GM18498 (cell line): ENCODE results near the gene PLCG2.
"Not testable (repeated sequence)": the region's sequence is repeated elsewhere in the genome, so short reads cannot be mapped to it uniquely, and the experiment has no call there.

ENCODE experiments used
- ATAC-seq: cut with Tn5 transposase; IDR thresholded peaks from one replicate; pipeline ENCODE4 v1.9.1; 2021; ENCODE audit warnings: mild to moderate bottlenecking, moderate library complexity; ENCODE audit not compliant: unreplicated experiment

Gene PLCG2

GRCh38 chr16:81778861-81779535, at the start of gene PLCG2:
TSS of gene PLCG2 (plus strand) at chr16:81779291. CDS start at chr16:81785990, 6,699 bp downstream.
- ATAC-seq: peak; percentile 91

DNA sequence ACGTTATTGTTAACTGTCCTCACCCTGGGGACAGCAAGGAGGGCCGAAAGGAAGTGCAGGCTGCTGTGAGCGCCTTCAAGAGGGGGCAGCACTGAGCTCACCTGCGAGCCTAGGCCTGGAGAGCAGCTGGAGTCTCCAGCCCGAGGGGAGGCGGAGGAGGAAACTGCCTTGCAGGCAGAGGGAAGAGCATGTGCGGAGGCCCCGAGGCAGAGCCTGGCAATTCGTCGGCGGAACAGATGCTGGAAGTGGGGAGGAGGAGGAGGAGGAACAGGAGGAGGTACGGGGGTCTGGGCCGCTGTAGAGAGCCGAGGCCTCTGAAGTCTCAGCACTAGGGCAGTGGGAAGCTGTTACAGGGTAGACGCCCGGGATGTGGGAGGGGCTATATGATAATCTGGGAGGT, 49.6 kb upstream of the PLCG2 start:
- ATAC-seq: no peak

- peak; percentile 78 for ATAC-seq
Observed at GRCh38 chr16:81730090-81731051, 48.7 kb upstream of the PLCG2 start.

DNA sequence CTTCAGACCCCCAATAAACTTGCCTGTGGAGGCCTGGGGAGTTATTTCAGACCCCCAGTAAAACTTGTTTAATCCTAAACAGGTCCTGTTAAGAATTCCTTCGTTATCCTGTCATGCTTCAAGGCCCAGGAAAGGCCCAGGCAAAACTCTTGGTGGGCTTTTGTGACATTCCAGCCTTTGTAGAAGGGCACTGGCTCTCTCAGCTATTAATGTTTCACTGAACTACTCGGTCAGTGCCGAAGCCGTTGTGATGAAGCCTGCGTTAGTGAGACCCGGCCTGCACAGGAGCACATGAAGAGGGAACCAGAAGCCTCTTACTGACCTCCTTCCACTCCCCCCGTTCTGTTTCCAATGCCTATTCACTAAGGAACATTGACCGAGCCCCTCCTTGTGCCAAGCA, 47.4 kb upstream of the PLCG2 start:
- no peak for ATAC-seq

DNA sequence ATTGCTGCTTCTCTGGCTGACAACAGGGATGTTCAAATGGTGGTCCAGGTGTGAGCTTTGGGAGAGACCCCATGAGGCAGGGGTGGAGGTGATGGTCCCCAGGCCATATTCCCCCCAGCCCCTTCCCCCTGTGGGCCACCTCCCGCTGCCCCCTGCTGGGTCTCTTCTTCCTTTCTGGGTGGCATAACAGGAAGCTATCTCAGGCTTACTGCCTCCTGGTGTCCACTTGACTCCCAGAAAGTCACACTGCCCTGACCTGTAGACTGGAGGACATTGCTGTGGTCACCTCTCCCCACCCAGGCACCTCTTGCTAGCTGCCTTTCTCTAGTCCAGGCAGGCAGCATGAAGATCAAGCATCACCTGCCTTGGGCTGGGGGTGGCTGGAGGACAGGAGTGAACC, 46.4 kb upstream of the PLCG2 start:
- ATAC-seq: no peak

GRCh38 chr16:81733295-81733694, 45.8 kb upstream of the PLCG2 start:
- ATAC-seq: no peak

- no peak for ATAC-seq
Observed at GRCh38 chr16:81734632-81735434, 44.3 kb upstream of the PLCG2 start.

DNA sequence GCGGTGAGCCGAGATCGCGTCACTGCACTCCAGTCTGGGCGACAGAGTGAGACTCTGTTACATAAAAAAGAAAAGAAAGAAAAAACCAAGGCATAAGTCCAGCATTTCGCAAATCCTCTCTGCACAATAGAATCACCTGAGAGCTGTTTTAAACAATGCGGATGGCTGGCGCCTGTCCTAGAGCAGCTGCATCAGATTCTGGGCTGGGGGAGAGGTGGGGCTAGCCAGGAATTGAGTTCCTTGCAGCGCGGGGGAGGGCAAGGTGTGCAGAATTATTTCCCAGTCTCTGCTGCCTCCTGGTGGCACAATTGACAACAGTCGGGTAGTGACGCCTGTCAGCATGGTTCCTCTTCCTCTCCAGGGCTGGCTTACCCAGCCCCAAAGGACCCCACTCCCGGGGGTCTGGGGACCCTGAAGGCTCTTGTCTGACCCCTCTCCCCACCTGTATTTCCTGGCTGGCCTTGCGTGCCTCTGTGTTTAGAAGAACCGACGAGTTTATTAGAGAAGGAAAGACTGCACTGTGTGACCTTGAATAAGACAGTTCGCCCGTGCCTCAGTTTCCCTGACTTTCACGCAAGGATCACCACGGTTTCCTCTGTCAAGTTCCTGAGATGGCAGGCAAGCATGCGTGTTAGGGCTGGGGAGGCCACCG, 41.1 kb upstream of the PLCG2 start:
- peak; percentile 71 for ATAC-seq

- ATAC-seq: no peak
Observed at GRCh38 chr16:81738783-81739496, 40.2 kb upstream of the PLCG2 start.

DNA sequence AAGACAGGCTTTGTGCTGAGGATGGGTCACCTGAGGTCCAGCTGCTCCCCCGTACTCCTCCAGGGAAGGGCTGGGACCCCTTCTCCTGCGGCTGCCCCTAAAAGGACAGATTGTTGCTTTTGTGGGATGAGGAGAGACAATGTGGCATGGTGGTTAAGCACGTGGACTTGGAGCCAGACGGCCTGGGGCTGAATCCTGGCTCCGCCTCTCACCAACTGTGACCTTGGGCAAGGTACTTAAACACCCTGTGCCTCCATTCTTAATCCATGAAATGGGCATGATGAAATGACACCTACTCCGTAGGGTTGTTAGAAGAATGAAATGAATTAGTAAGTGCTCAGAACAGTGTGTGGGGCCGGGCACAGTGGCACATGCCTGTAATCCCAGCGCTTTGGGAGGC, 39.6 kb upstream of the PLCG2 start:
- no peak for ATAC-seq

GRCh38 chr16:81740169-81740568, 38.9 kb upstream of the PLCG2 start:
- ATAC-seq: peak; percentile 64

GRCh38 chr16:81741430-81741770, 37.7 kb upstream of the PLCG2 start:
- ATAC-seq: not testable (repeated sequence)

DNA sequence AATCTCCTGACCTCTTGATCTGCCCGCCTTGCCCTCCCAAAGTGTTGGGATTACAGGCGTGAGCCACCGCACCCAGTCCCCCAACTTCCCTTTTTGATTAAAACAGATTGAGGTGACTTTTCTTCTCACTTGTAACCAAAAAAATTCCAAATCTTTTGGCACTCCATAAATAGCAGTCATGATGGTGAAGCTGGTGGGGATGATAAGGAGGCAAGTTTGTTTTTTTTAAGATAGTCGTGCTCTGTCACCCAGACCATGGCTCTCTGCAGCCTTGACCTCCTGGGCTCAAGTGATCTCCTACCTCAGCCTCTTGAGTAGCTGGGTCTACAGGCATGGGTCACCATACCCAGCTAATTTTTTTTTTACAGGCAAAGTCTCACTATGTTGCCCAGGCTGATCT, 34.7 kb upstream of the PLCG2 start:
- no peak for ATAC-seq

- ATAC-seq: no peak
Observed at GRCh38 chr16:81744911-81745310, 34.2 kb upstream of the PLCG2 start.

DNA sequence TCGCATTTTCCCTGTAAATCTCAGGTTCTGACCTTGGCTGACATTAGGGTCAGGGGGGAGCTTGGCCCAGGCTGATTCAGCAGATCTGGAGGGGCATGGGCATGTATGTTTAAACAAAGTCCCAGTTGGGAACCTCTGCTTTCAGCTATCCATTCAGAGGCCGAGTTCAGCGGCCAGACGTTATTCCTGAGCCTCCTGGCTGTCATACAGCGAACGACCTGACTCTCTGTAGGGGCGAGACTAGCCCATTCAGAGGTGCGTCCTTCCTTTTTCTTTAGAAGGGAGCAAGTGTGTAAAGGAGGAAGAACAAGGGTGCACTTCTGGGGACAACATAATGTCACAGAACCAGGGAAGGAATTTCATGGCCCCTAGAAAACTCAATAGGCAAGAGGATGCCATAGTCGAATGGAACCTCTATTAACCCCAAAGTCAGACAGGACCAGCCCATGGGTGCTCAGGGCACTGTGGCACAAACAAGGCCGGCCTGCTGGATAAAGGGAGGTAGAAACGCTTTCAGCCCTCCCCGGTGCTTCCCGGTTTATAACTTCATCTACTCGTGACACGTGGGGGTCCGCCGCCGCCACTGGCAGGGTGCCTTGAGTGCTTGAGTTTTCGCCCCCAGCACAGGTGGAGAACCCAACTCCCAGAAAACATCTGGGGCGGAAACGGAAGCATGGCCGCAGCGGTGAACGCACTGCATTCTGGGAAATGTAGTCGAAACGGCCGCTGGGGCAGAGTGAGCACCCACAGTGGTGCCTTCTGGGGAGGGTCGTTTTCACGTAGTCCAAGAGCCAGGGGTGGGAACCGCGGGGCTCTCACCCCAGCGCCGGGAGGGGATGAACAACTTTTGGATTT, 33.2 kb upstream of the PLCG2 start:
- peak; percentile 77 for ATAC-seq

DNA sequence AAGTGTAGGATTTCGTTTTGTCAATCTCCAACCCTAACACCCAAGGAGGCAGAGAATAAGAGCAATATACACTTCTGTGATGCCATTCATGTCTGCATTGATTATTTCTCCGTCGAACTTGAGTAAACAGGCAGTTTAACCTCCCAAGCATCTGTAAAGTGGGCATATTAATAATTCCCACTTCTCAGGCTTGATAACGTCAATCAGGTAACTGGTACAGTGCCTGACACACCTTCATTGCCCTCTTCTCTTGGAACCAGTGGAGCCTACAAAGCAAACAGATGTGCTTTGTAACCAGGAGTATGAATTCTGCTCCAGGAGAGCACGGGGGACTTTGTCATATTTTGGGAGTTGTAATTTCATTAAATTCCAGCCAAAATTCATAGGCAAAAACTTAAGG, 32.5 kb upstream of the PLCG2 start:
- ATAC-seq: peak; percentile 2

DNA sequence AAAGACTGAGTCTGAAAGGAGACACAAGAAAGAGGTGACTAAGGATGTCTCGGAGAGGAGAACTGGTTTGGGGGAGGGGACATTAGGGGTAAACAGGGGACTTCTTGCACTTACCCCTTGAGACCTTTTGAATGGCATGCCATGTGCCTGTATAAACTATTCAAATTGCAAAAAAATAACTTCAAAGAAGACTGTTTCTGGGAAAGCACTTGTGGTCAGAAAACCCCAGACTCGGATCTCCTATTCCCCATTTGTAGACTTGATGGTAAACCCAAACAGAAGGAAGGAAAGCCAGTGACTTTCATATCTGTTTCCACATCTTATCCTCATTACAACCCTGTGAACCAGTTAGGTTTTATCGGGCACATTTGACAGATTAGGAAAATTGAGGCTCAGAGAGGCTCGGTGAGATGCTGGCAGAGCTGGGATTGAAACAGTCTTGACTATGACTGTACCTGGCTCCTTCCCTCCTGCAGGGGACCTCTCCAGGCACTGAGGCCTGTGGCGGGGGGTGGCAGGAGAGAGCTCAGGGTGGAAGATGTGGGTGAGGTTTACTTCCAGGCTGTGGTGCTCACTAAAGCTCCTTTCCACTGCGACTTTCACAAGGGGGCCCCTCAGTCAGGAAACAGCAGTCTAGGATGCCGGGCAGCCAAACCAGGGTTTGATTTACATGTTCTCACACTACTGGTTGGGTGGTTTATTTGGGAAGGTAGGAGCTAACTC, 30.5 kb upstream of the PLCG2 start:
- no peak for ATAC-seq

GRCh38 chr16:81752225-81752875, 26.7 kb upstream of the PLCG2 start:
- peak; percentile 90 for ATAC-seq
